Frontal cortex (tissue), 4 donors: ENCODE data around the gene GIGYF2. TPM values are rescaled to one million over a fixed set of nuclear protein-coding genes. Genes with fewer than 3 reads are reported as not detected.
"Not testable (repeated sequence)": the region's sequence is repeated elsewhere in the genome, so short reads cannot be mapped to it uniquely, and the experiment has no call there.

Experiments used
- DNase-seq, 2 donors: peaks; one replicate each; pipeline ENCODE4 v3.0.0; 2012; ENCODE audit warnings: low spot score in 2 of 2
- FAIRE-seq: peaks from 2 replicates; lab custom pipeline; 2012; peaks lifted over from hg19 to GRCh38; lab: Jason Lieb, UNC
- small RNA-seq: library from RNA; depleted of rRNA; stranded (forward); fragments of <200 nt; gene quantifications from one replicate; pipeline ENCODE3, GENCODE V24; 2014
- total RNA-seq: library from RNA; depleted of rRNA; stranded (reverse); fragments of >200 nt; gene quantifications from one replicate; pipeline ENCODE4 v1.2.3, GENCODE V29; 2014
- donor health status: control.
- donor health status: control.
- donor health status: control.

GIGYF2 gene
- total RNA-seq, 1 donor from 2014 or later = 98.2 TPM

GRCh38 chr2:232901736-232902578 lies 204.8 kb downstream of the GIGYF2 start:
- FAIRE-seq = no peak
- no peak for DNase-seq

DNA sequence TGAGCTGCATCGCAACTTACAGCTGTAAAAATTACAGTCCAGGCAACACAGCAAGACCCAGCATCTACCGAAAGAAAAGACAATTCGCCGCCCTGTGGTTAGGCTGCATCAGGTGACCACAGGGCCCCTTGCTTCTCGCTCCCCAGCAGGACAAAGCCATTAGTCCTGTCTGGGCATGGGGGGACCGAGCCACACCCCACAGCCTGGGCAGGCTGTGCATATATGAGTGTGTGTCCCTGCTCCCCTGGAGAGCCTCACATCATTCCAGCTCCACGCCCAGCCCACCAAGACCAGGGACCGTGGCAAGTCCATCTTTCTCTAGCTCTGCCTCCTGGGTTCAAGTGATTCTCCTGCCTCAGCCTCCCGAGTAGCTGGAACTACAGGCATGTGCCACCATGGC lies 206.9 kb downstream of the GIGYF2 start:
- FAIRE-seq (no peak), DNase-seq (no peak)

GRCh38 chr2:232906867-232907717 lies 210.0 kb downstream of the GIGYF2 start:
- not testable (repeated sequence) for DNase-seq

GRCh38 chr2:232907718-232908085 lies 210.6 kb downstream of the GIGYF2 start:
- not testable (repeated sequence) for DNase-seq

More at GRCh38 chr2:232906867-232907717, 210.0 kb downstream of the GIGYF2 start:
- not testable (repeated sequence) for FAIRE-seq

GRCh38 chr2:232908695-232909094 lies 211.6 kb downstream of the GIGYF2 start:
- FAIRE-seq (no peak), DNase-seq (no peak)

More at GRCh38 chr2:232907718-232908085, 210.6 kb downstream of the GIGYF2 start:
- FAIRE-seq = not testable (repeated sequence)

Small RNA genes within 50 kb of the gene (small RNA-seq; reads per million reads assigned to genes)
- gene RF00019 (not detected), gene RN7SL359P (1.3 reads per million, percentile 74 among the genes with 10 or more reads in this experiment), gene RNU6-107P (not detected)

Other genes with a start within 250 kb of the GIGYF2 start
- gene ALPI, start 241.2 kb upstream of the GIGYF2 start, total RNA-seq = not detected
- gene ECEL1, start 209.5 kb upstream of the GIGYF2 start, total RNA-seq = 2.4 TPM
- under 0.01 TPM for gene PRSS56, start 176.9 kb upstream of the GIGYF2 start, total RNA-seq
- gene CHRND, start 171.2 kb upstream of the GIGYF2 start, total RNA-seq = not detected
- not detected for gene CHRNG, start 157.6 kb upstream of the GIGYF2 start, total RNA-seq
- 10.6 TPM for gene TIGD1, start 146.8 kb upstream of the GIGYF2 start, total RNA-seq
- gene EIF4E2, start 146.6 kb upstream of the GIGYF2 start, total RNA-seq = 38.3 TPM
- gene EFHD1, start 63.7 kb upstream of the GIGYF2 start, total RNA-seq = 0.82 TPM
- gene KCNJ13, start 79.2 kb downstream of the GIGYF2 start, total RNA-seq = 1.6 TPM
- gene SNORC, start 172.9 kb downstream of the GIGYF2 start, total RNA-seq = 2.4 TPM